HuH-7.5 (cell line): ENCODE data around the gene TRABD2A.
"Not testable (repeated sequence)": the region's sequence is repeated elsewhere in the genome, so short reads cannot be mapped to it uniquely, and the experiment has no call there.

ENCODE experiments used
- DNase-seq: peaks from one replicate; pipeline ENCODE4 v3.0.0; 2011; ENCODE audit warnings: low spot score

The TRABD2A gene

GRCh38 chr2:84879584-84880394 lies 1.1 kb downstream of the TRABD2A start:
- DNase-seq: no peak

- DNase-seq: no peak
Observed at GRCh38 chr2:84878896-84879583, 1.8 kb downstream of the TRABD2A start.

- DNase-seq: peak; percentile 27
Observed at GRCh38 chr2:84878459-84878858, 2.4 kb downstream of the TRABD2A start.

GRCh38 chr2:84876369-84876768 lies 4.5 kb downstream of the TRABD2A start:
- no peak for DNase-seq

GRCh38 chr2:84875619-84876018 lies 5.3 kb downstream of the TRABD2A start:
- DNase-seq: not testable (repeated sequence)

- DNase-seq: no peak
Observed at GRCh38 chr2:84875213-84875560, 5.7 kb downstream of the TRABD2A start.

GRCh38 chr2:84874381-84875212 lies 6.3 kb downstream of the TRABD2A start:
- no peak for DNase-seq

- no peak for DNase-seq
Observed at GRCh38 chr2:84873350-84873749, 7.5 kb downstream of the TRABD2A start.

- DNase-seq: not testable (repeated sequence)
Observed at GRCh38 chr2:84872691-84873090, 8.2 kb downstream of the TRABD2A start.

GRCh38 chr2:84870306-84870705 lies 10.6 kb downstream of the TRABD2A start:
- no peak for DNase-seq

- DNase-seq: not testable (repeated sequence)
Observed at GRCh38 chr2:84868327-84868726, 12.6 kb downstream of the TRABD2A start.

- no peak for DNase-seq
Observed at GRCh38 chr2:84866122-84866521, 14.8 kb downstream of the TRABD2A start.

GRCh38 chr2:84865181-84865783 lies 15.6 kb downstream of the TRABD2A start:
- no peak for DNase-seq

- no peak for DNase-seq
Observed at GRCh38 chr2:84862006-84862405, 18.9 kb downstream of the TRABD2A start.

GRCh38 chr2:84861539-84861938 lies 19.3 kb downstream of the TRABD2A start:
- no peak for DNase-seq

- no peak for DNase-seq
Observed at GRCh38 chr2:84858937-84859336, 21.9 kb downstream of the TRABD2A start.

GRCh38 chr2:84858123-84858522 lies 22.8 kb downstream of the TRABD2A start:
- no peak for DNase-seq

GRCh38 chr2:84857566-84857965 lies 23.3 kb downstream of the TRABD2A start:
- DNase-seq: no peak

- no peak for DNase-seq
Observed at GRCh38 chr2:84856787-84857186, 24.1 kb downstream of the TRABD2A start.

- DNase-seq: no peak
Observed at GRCh38 chr2:84855731-84856130, 25.2 kb downstream of the TRABD2A start.

GRCh38 chr2:84854850-84855249 lies 26.0 kb downstream of the TRABD2A start:
- DNase-seq: no peak

GRCh38 chr2:84851876-84852275 lies 29.0 kb downstream of the TRABD2A start:
- no peak for DNase-seq
